CD4-positive, CD25-positive, alpha-beta regulatory T cell (primary cell): ENCODE measurements around the gene TSPAN2. TPM values are rescaled to one million over a fixed set of nuclear protein-coding genes. Genes with fewer than 3 reads are reported as not detected.

Experiments
- ATAC-seq, 2 donors: fragments of 150-1000 bp; cut with Tn5 transposase; one replicate each; pipeline ENCODE4 v1.10.0; 2021; ENCODE audit warnings: low read depth in 2 of 2, moderate number of reproducible peaks in 2 of 2, moderate library complexity in 1 of 2
- DNase-seq, 3 donors: peaks; one replicate each; pipeline versions ENCODE4 v3.0.0 to v3.0.0-alpha.2; 2012 to 2022; ENCODE audit warnings: mixed read lengths in 1 of 3
- H3K27ac ChIP-seq: one replicate; pipeline ENCODE4 v1.7.0; 2013; ENCODE audit warnings: mild to moderate bottlenecking, low read length; ENCODE audit not compliant: insufficient read depth, poor library complexity, severe bottlenecking
- H3K27me3 ChIP-seq: one replicate; pipeline ENCODE4 v1.7.0; 2013; ENCODE audit warnings: low read length; ENCODE audit not compliant: control insufficient read depth, insufficient read depth
- H3K36me3 ChIP-seq: one replicate; pipeline ENCODE4 v1.7.0; 2013; ENCODE audit warnings: mild to moderate bottlenecking, low read length, moderate library complexity; ENCODE audit not compliant: control insufficient read depth, insufficient read depth
- H3K4me1 ChIP-seq: 2 replicates; pipeline ENCODE4 v1.7.0; 2013; ENCODE audit warnings: mild to moderate bottlenecking, low read length; ENCODE audit not compliant: insufficient read depth, control insufficient read depth, poor library complexity, severe bottlenecking
- H3K4me3 ChIP-seq: one replicate; pipeline ENCODE4 v1.7.0; 2013; ENCODE audit warnings: low read depth, mild to moderate bottlenecking, low read length, moderate library complexity
- H3K9me3 ChIP-seq, 2 experiments: 1 replicate in 1 of 2; 2 replicates in 1 of 2; pipeline ENCODE4 v1.7.0; 2013; ENCODE audit warnings: low read length in 2 of 2, mild to moderate bottlenecking in 1 of 2, moderate library complexity in 1 of 2; ENCODE audit not compliant: control insufficient read depth in 2 of 2
- H3K27ac Mint-ChIP-seq, 3 donors: one replicate each; pipeline ENCODE4 v1.8.0; 2020 to 2022; ENCODE audit warnings: mild to moderate bottlenecking in 3 of 3, mixed read lengths in 3 of 3, moderate library complexity in 2 of 3
- H3K27me3 Mint-ChIP-seq: one replicate; pipeline ENCODE4 v1.8.0; 2022; ENCODE audit warnings: mild to moderate bottlenecking, mixed read lengths
- H3K36me3 Mint-ChIP-seq: one replicate; pipeline ENCODE4 v1.8.0; 2020; ENCODE audit warnings: mixed read lengths
- H3K4me1 Mint-ChIP-seq, 4 donors: one replicate each; pipeline ENCODE4 v1.8.0; 2020 to 2022; ENCODE audit warnings: mixed read lengths in 4 of 4, mild to moderate bottlenecking in 1 of 4
- H3K4me3 Mint-ChIP-seq, 4 donors: one replicate each; pipeline ENCODE4 v1.8.0; 2020 to 2022; ENCODE audit warnings: mild to moderate bottlenecking in 4 of 4, mixed read lengths in 4 of 4, moderate library complexity in 3 of 4
- H3K9me3 Mint-ChIP-seq, 7 donors: one replicate each; pipeline ENCODE4 v1.8.0; 2020 to 2022; ENCODE audit warnings: mixed read lengths in 7 of 7, mild to moderate bottlenecking in 3 of 7, moderate library complexity in 2 of 7
- polyA plus RNA-seq, 4 donors: library from polyadenylated mRNA; unstranded; fragments of 300-500 nt; fragmentation: Illumina TruSeq; gene quantifications; one replicate each; pipeline ENCODE4 v1.2.3, GENCODE V29; 2021
- total RNA-seq: library from RNA; stranded (reverse); gene quantifications from one replicate; pipeline ENCODE4 v1.2.3, GENCODE V29; 2022

The TSPAN2 gene
- total and polyA plus RNA-seq, 5 donors from 2014 or later = 1.1 to 5.0 (median 3.3) TPM

DNA sequence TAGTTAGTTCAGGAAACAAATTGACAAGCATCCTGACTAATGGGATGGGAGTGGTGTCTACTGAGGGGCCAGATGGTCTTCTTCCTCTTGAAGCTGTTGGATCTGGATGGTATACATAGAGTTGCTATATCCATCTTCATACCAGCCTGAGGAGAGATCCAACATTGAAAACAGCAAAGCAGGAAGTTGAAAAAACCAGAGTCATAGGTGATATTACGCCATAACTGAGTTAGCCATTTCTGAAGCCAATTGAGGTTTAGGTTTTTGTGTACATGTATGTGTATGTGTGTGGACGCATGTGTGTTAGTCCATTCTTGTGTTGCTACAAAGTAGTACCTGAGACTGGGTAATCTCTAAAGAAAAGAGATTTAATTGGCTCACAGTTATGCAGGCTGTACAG, 2.3 kb upstream of the TSPAN2 start:
- Histone ChIP-seq H3K4me1 (peaks cover 19% of the 10 kb centered on the region), H3K36me3 (no peaks in the 10 kb centered on the region), H3K9me3 (no peaks in the 10 kb centered on the region), H3K27me3 (peaks cover 9% of the 10 kb centered on the region), H3K4me3 (no peak overlapping the region), H3K27ac (no peak overlapping the region)
- peaks cover 26% of the 10 kb centered on the region for H3K27me3 Mint-ChIP-seq
- H3K27ac Mint-ChIP-seq = peak overlapping the region in 1 of 3 donors; percentile 32
- DNase-seq (no peak), ATAC-seq (no peak)
- no peak overlapping the region for H3K4me3 Mint-ChIP-seq
- H3K9me3 Mint-ChIP-seq = peaks cover 0 to 4% (median 0%) of the 10 kb centered on the region in 7 donors
- peaks cover 0 to 19% (median 19%) of the 10 kb centered on the region in 4 donors for H3K4me1 Mint-ChIP-seq
- no peaks in the 10 kb centered on the region for H3K36me3 Mint-ChIP-seq

DNA sequence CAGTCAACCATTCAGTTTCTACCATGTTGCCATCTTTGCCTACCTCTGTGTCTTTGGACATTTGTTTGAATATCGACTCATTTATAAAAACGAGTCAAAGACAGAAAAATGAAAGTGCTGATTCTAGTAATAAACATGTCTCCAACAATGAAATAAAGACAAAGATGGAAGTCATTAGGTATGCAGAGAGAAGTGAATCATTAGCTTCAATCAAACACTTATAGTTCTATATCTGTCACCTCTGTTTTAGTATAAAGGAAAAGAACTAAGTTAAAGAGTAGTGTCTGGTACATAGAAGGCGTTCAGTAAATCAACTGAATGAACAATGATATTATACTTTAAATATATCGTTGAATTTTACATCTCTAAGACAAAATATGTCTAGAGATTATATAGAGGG, 1.7 kb upstream of the TSPAN2 start:
- H3K27ac Mint-ChIP-seq = peak overlapping the region in 1 of 3 donors; percentile 32
- H3K27me3 Mint-ChIP-seq = peaks cover 26% of the 10 kb centered on the region

DNA sequence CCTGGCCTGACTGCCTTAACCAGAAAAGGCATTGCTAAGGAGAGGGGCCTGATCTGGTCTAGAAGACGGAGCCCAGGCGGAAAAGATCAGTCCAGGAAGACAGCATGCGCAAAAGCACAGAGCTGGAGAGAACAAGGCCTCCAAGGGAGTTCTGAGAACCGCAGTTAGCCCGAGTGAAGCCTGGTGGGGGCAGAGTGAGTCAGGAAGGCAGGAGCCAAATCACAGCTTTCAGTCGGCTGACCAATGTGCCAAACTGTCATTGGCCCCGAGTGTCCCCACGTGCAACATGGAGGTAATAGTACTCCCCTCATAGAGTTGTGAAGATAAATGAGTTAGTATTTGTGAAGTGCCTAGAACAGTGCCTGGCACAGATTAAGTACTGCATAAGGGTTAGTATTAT, 1.2 kb upstream of the TSPAN2 start:
- H3K9me3 Mint-ChIP-seq = peaks cover 0 to 4% (median 0%) of the 10 kb centered on the region in 7 donors
- peak overlapping the region in 1 of 3 donors; percentile 76 for H3K27ac Mint-ChIP-seq
- H3K4me3 ChIP-seq = no peak overlapping the region
- no peaks in the 10 kb centered on the region for H3K9me3 ChIP-seq
- DNase-seq (no peak), ATAC-seq (no peak)
- no peaks in the 10 kb centered on the region for H3K36me3 ChIP-seq
- H3K36me3 Mint-ChIP-seq = no peaks in the 10 kb centered on the region
- H3K27me3 ChIP-seq = peaks cover 9% of the 10 kb centered on the region
- peaks cover 19% of the 10 kb centered on the region for H3K4me1 ChIP-seq
- H3K27me3 Mint-ChIP-seq = peaks cover 26% of the 10 kb centered on the region
- peak overlapping the region; percentile 33 to 85 (median 48) for H3K4me3 Mint-ChIP-seq
- no peak overlapping the region for H3K27ac ChIP-seq
- H3K4me1 Mint-ChIP-seq = peaks cover 0 to 19% (median 17%) of the 10 kb centered on the region in 4 donors

More for the DNA sequence above, 1.7 kb upstream of the TSPAN2 start:
- peaks cover 9% of the 10 kb centered on the region for H3K27me3 ChIP-seq
- no peaks in the 10 kb centered on the region for H3K36me3 ChIP-seq
- DNase-seq (no peak), ATAC-seq (no peak)
- Mint-ChIP-seq H3K36me3 (no peaks in the 10 kb centered on the region), H3K4me3 (peak overlapping the region; percentile 33 to 85 (median 48)), H3K4me1 (peaks cover 0 to 19% (median 17%) of the 10 kb centered on the region in 4 donors), H3K9me3 (peaks cover 0 to 4% (median 0%) of the 10 kb centered on the region in 7 donors)
- H3K4me3 ChIP-seq = no peak overlapping the region
- H3K27ac ChIP-seq = no peak overlapping the region
- H3K9me3 ChIP-seq = no peaks in the 10 kb centered on the region
- peaks cover 19% of the 10 kb centered on the region for H3K4me1 ChIP-seq

DNA sequence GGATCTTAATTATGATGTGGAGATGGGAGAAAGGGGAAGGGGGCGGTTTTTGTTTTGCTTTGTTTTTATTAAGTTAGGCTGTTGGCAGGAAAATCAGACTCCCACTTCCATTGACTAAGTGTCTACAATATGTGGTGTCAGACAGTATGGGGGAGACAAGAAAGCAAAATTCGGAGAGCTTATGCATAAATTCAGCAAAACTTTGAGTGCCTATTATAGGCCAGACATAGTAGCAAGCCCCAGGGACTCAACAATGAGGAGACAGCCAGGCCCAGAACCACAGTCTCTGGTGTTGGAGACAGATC, 835 bp upstream of the TSPAN2 start:
- peak overlapping the region in 2 of 3 donors; percentile 76 to 89 for H3K27ac Mint-ChIP-seq
- ATAC-seq = no peak

DNA sequence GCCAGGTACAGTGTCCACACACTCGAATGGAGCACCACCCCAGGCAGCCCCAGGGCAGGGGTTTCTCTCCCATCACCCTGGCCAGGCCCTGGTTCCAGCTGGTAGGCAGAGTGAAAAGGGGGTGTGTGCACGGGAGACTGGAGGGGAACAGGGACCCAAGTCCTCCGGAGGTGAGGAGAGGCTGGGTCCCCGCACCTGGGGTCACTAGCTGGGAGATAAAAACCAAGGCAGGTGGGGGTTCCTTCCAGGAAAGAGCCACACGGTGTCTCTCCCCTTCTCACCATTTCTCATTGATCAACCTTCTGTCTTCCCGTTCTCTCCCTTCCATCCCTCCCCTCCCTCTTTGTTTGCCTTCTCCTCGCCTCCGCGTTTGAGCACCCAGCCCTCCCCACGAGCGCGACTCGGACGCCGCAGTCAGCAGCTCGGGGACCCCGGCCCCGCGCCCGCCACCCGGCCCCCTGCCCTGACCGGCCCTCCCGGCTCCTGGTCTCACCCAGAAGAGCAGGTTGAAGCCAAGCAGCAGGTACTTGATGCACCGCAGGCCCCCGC, 358 bp downstream of the TSPAN2 start:
- no peak overlapping the region for H3K27ac Mint-ChIP-seq
- H3K4me3 Mint-ChIP-seq = peak overlapping the region; percentile 41 to 91 (median 82)
- no peak overlapping the region for H3K27ac ChIP-seq
- H3K9me3 ChIP-seq = no peaks in the 10 kb centered on the region
- DNase-seq (no peak), ATAC-seq (peak in 1 of 2 donors; percentile 6)
- peaks cover 9% of the 10 kb centered on the region for H3K27me3 ChIP-seq
- no peaks in the 10 kb centered on the region for H3K36me3 ChIP-seq
- H3K27me3 Mint-ChIP-seq = peaks cover 31% of the 10 kb centered on the region
- H3K4me3 ChIP-seq = peak overlapping the region; percentile 52
- peaks cover 19% of the 10 kb centered on the region for H3K4me1 ChIP-seq
- peaks cover 0 to 26% (median 18%) of the 10 kb centered on the region in 4 donors for H3K4me1 Mint-ChIP-seq
- no peaks in the 10 kb centered on the region for H3K36me3 Mint-ChIP-seq
- peaks cover 0 to 4% (median 0%) of the 10 kb centered on the region in 7 donors for H3K9me3 Mint-ChIP-seq

More for the DNA sequence above, 835 bp upstream of the TSPAN2 start:
- Mint-ChIP-seq H3K27me3 (peaks cover 26% of the 10 kb centered on the region), H3K9me3 (peaks cover 0 to 4% (median 0%) of the 10 kb centered on the region in 7 donors), H3K4me3 (peak overlapping the region; percentile 37 to 85 (median 80)), H3K4me1 (peaks cover 0 to 20% (median 17%) of the 10 kb centered on the region in 4 donors), H3K36me3 (no peaks in the 10 kb centered on the region)
- DNase-seq = no peak
- Histone ChIP-seq H3K27me3 (peaks cover 9% of the 10 kb centered on the region), H3K27ac (no peak overlapping the region), H3K9me3 (no peaks in the 10 kb centered on the region), H3K4me1 (peaks cover 19% of the 10 kb centered on the region), H3K36me3 (no peaks in the 10 kb centered on the region), H3K4me3 (no peak overlapping the region)

DNA sequence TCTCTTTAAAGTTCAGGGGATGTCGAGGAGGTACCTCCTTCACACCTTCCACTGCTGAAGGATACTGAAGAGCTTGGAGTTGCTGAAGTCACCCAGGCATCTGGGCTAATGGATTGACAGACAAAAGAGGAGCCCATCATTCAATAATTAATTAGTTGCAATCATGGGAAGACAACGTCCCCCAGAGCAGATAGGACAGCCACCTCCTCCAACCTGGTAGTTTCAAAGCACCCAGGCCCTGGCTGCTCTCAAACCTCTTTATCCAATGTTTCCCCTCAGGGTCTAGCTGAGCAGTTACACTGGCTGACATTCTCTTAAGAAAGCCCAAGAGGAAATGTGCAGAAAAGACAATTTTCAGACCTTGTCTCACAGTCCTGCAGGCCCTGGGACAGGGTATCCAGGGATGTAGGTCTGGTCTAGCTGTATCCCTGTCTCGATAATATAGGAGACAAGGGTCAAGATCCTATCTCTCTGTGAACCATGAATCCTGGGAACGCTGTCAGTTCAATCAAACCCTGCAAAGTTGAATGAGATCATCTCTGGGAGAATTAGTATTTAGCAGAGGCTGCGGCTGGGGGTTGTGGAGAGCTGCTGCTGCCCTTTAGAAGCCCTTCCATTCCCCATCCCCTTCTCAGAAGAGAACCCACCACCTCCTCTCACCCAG, 1.1 kb downstream of the TSPAN2 start:
- H3K36me3 ChIP-seq = no peaks in the 10 kb centered on the region
- Mint-ChIP-seq H3K4me1 (peaks cover 0 to 26% (median 18%) of the 10 kb centered on the region in 4 donors), H3K9me3 (peaks cover 0 to 4% (median 0%) of the 10 kb centered on the region in 7 donors), H3K4me3 (peak overlapping the region; percentile 66 to 91 (median 82)), H3K27me3 (peaks cover 31% of the 10 kb centered on the region), H3K36me3 (no peaks in the 10 kb centered on the region), H3K27ac (peak overlapping the region in 1 of 3 donors; percentile 9)
- H3K4me3 ChIP-seq = no peak overlapping the region
- no peaks in the 10 kb centered on the region for H3K9me3 ChIP-seq
- DNase-seq (no peak), ATAC-seq (no peak)
- H3K27me3 ChIP-seq = peaks cover 12% of the 10 kb centered on the region
- no peak overlapping the region for H3K27ac ChIP-seq
- H3K4me1 ChIP-seq = peaks cover 19% of the 10 kb centered on the region

DNA sequence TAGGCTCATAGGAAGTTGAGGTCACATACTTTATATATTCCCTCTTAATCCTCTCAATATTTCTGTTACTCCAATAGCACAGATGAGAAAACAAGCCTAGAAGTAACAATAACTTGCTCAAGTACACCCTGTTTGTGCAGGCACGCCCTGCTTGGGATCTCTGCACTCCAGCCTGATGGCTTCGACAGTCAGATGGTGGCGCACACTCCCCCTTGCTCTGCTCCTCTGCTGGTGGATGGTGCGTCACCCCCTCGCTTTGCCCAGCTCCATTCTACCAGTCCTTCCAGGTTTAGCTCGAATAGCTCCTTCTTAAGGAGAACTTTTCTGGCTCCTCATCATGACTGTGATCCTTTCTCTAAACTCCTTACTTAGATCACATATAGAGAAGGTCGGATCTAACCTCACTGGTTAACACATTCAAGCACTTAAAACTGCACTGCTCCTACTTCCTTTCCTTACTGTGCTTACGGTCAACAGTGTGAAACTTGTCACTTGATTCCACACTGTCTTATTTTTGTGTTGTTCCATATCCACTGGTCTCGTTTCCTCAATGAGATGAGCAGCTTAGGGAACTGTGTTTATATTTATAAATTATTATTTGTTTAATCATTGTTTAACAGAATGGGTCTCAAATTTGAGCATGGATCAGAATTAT, 3.0 kb downstream of the TSPAN2 start:
- no peak for DNase-seq
- Histone ChIP-seq H3K4me1 (peaks cover 19% of the 10 kb centered on the region), H3K27me3 (peaks cover 9% of the 10 kb centered on the region), H3K27ac (no peak overlapping the region), H3K4me3 (no peak overlapping the region), H3K9me3 (no peaks in the 10 kb centered on the region), H3K36me3 (no peaks in the 10 kb centered on the region)
- H3K36me3 Mint-ChIP-seq = no peaks in the 10 kb centered on the region
- peaks cover 0 to 26% (median 16%) of the 10 kb centered on the region in 4 donors for H3K4me1 Mint-ChIP-seq
- H3K27ac Mint-ChIP-seq = no peak overlapping the region
- H3K9me3 Mint-ChIP-seq = peaks cover 0 to 4% (median 0%) of the 10 kb centered on the region in 7 donors
- no peak for ATAC-seq
- peaks cover 24% of the 10 kb centered on the region for H3K27me3 Mint-ChIP-seq
- no peak overlapping the region for H3K4me3 Mint-ChIP-seq
